Activated CD4-positive, CD25-positive, alpha-beta regulatory T cell (primary cell): Measurements from ENCODE around the gene POLN.

ENCODE experiments used
- DNase-seq, 4 experiments: peaks; one replicate each; lab custom pipeline; 2025; lab: John Stamatoyannopoulos, UW

The POLN gene

GRCh38 chr4:2105559-2105958 is 136.4 kb downstream of the POLN start:
- no peak for DNase-seq

DNA sequence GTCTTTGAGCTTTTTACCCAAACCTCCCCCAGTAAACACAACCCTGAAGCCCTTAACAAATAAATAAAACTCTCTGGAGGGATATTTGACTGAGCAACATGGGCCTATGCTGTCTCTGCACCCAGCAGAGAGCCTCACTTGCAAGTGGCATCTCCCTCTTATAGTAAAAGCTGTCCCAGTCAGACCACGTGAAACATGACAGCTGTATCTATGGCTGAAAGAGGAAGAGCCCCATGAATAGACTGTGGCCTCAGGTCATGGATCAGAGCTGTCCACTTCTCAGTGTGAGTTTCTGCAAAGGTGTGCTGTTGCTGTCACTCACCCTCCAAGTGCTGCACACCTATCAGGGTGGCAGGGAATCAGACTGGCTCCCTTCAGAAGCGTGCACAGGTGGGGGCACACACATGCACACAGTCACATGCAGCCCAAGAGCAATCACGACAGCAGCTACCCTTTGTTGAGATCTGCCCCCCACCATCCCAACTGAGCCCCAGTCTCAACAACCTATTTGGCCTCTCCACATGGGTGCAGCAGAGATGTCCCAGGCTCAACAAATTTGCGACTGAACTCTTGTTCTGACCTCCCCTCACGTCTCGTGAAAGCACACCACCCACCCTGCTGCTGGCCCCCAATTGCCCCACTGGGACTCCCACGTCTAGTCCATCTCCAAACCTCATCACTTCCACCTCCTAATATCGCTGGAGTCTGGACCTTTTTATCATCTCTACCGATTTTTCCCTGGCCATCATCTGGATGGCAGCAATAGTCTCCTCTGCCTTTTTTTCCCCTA is 137.2 kb downstream of the POLN start:
- no peak for DNase-seq

DNA sequence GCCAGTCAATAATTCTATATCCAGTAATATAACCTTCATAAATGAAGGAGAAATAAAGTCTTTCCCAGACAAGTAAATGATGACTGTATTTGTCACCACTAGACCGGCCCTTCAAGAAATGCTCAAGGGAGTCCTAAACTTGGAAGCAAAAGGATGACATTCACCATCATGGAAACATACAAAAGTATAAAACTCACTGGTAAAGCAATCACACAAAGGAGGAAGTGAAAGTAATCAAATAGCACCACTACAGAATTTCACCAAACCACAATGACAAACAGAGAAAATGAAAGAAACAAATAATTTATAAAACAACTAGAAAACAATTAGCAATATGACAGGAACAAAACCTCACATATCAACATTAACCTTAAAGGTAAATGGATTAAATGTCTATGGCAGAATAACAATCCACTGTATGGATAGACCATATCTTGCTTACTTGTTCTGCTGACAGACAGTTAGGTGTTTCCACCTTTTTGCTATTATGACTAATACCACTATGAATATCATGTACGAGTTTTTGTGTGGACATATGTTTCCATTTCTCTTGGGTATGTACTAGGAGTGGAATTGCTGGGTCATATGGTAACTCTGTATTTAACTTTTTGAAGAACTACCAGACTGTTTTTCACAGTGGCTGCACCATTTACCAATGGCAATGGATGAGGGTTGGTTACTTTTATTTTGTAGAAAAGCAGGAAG is 137.9 kb downstream of the POLN start:
- no peak for DNase-seq

DNA sequence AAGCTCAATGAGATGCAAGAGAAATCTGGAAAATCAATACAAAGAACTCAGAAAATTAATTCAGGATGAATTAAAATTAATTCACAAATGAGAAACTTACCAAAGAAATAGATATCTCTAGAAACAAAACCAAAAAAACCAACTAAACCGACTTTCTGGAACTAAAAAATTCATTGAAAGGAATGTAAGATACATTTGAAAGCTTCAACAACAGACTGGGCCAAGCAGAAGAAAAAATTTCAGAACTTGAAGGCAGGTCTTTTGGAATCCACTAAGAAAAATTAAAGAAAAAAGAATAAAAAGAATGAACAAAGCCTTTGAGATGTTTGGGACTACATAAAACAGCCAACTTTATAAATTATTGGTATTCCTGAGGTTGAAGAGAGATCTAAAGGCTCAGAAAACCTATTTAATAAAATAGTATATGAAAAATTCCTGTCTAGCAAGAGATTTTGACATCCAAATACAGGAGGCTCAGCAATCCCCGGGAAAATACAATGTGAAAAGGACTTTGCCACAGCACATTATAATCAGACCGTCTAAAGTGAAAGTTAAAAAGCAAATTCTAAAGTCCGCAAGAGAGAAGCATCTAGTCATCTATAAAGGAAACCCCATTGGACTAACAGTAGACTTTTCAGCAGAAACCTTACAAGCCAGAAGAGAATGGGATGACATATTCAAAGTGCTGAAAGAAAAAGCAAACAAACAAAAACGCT is 138.6 kb downstream of the POLN start:
- DNase-seq, result no peak

GRCh38 chr4:2102045-2102883 is 139.7 kb downstream of the POLN start:
- no peak for DNase-seq

DNA sequence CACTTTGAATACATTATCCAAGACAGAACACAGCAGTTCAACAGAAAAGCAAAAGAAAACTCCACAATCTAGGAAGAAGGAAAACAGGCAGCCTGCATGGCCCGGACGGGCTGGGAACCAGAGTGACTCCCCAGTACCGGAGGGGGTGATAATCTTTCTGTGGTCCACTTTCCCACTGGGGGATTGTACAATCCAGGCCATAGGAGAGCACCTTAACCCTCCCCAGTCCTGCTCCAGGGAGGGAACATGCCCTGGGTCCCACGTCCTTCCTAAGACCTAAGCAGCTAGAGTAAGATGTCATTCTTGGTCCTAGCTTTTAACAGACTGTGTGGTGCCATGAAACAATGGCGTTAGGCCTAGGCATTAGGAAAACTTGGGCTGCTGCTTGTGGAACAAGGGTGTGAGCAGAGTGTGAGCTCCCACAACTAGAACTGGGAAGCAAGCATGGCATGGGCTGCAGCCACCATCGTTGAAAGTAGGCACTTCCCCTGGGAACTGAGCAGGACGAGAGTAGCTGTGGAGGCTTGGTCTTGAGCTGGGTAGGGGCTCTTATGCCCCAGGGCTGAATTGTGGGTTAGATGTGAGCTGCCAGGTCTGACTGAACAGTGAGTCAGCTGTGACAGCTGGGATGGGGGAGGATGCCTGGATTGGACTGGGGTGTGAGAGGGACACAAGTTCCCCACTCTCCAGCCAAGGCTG is 140.4 kb downstream of the POLN start:
- DNase-seq, result no peak

DNA sequence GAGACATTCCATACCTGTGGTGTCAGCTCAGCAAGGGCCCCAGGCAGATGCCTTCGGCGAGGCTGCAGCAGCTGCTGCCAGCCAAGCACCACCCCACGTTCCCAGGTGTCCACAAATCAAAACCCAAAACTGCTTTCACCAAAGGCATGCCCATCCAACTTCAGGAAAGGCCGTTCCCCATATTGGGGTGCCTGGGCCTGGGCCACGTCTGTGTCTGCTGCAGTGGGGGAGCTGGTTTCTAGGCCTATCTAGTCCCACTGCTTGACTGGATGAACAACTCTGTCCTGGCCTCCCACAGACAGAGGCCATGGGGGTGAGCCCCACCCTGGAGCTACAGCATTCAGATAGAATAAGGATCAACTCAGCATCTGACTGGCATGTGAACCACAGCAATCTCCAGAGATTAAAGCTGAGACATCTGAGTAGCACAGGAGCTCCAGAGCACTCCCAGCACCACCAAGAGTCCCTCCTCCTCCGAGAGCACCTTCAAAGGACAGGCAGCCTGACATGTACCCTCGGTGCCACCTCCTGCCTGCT is 145.8 kb downstream of the POLN start:
- no peak for DNase-seq

- DNase-seq, result no peak
These were observed 146.5 kb downstream of the POLN start for GRCh38 chr4:2095236-2096072.

- no peak for DNase-seq
These were observed 147.4 kb downstream of the POLN start for GRCh38 chr4:2094545-2094944.

GRCh38 chr4:2093265-2093664 is 148.7 kb downstream of the POLN start:
- DNase-seq, result no peak

DNA sequence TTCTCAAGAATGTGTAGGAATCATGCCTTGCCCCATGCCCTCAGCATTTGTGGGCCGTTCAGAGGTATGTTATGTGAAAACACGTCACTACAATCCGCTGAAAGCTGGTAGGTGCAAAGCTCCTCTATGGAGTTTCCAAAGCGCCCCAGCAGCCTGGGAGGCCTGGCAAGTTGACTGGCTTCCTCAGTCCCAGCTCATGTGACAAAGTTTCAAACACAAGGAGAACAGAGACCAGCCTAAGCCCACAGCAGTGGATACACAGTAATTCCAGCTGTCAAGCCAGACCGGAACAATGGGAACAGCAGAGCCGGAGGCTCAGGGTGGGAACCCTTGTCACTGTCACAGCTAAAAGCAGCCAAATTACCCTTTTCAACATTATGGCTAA is 149.3 kb downstream of the POLN start:
- DNase-seq, result no peak

DNA sequence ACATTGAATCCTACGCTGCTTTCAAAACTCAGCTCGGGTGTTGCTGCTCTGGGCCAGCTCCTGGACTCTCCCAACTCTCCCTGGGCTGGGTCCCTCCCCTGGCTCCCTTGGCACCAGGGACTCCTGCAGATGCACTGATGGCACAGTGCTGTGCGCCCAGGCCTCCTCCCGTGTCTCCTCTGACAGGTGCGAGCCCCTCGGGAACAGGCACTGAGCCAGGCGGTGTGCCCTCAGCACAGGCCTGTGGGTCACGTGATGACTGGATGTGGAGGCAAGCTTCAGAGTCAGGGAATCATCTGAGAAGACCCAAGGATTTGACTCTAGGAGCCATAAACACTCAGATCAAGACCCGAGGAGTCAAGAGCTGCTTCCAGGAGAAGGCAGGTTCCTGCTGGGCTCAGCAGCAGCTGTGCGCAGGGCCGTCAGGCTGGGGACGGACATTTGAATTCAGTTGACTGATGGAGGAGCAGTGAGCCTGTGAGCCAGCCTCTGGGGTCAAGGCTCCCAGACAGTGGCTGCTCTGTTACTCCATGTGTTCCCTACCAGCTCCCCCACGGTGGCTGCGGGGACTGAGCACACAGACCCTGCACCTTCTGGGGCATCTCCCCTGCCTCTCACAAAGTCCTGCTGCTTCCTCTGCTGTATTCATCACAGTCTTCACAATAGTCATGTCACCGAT is 149.8 kb downstream of the POLN start:
- DNase-seq, result no peak

DNA sequence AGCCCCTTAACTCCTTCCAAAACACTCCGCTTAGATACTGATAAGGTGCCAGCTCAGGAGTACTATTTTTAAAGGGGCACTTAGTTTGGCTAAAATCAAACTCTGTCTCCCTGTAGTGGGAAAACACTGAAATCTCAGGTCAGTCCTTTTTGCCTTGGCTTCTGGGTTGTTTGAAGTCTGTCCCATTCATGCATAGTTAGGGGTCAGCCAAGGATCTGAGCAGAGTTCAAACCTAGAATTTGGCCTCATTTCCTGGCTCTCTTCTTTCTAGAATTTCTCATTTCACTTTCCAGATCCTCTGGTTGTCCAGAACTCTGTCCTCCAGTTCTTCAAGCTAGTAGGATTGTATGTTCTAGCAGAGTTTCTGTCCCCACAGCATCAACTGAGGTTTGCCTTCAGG is 151.3 kb downstream of the POLN start:
- DNase-seq, result no peak

DNA sequence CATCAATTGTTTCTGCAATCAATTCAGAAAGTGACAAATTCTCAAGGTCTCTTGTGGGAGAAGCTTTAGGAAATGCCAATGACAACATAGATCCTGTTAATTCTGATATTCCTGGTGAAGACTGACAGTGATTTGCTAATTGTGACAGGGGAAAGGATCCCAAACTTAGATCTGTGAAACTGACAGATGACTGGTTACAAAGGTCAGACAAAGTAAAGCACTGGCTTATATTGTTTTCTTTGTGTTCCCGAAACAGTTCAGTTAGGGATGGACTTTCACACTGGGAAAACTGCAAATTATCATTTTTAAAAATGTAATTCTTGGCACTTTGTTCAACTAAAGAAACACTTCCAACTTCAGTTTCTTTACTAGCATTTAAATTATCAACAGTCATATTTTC is 152.7 kb downstream of the POLN start:
- no peak for DNase-seq

- no peak for DNase-seq
These were observed 154.8 kb downstream of the POLN start for GRCh38 chr4:2087170-2087569.

DNA sequence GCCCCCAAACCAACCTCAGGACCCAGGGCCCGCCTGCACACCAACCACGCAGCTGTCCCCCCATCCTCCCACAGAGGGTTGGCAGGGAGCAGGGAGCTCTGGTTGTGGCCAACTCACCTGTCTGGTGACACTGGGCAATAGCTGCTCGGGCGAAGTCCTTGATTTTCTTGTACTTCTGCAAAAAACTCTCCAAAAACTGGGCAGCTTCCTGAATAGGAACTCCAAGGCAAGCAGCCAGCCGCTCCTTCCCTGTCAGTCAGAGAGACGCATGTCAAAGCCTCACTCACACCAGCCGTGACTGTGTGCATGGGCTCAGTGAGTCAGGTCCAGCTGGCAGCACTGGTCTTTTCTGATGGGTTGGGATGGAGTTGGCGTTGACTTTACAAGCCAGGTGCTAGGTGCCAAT is 156.4 kb downstream of the POLN start:
- DNase-seq, result no peak

GRCh38 chr4:2084316-2084715 is 157.6 kb downstream of the POLN start:
- no peak for DNase-seq

DNA sequence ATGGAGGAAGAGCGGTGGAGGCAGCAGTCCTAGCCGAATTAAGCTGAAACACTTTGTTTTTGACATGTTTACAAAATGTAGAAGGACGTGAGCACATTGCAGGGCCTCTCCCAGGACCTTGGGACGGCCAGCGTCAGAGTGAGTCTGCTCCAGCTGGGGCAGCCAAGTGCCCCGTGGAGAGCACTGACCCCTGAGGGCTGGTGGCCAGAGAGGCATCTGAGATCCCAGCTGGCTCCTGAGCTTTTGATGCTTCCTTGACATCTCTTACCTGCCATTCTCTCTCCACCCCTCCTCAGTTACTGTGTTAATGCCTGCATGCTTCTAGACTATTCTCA is 158.1 kb downstream of the POLN start:
- no peak for DNase-seq

GRCh38 chr4:2083116-2083825 is 158.7 kb downstream of the POLN start:
- DNase-seq, result no peak
